GM23338 (cell line): ENCODE data around the gene ZSWIM1. TPM values are rescaled to one million over a fixed set of nuclear protein-coding genes. Genes with fewer than 3 reads are reported as not detected.

Experiments used
- ATAC-seq: fragments of 200-7000 bp; cut with Tn5 transposase; 3 replicates; pipeline ENCODE4 v1.9.1; 2020
- DNase-seq: peaks from one replicate; pipeline ENCODE4 v3.0.0-alpha.2; 2015; ENCODE audit warnings: low spot score
- H2AFZ ChIP-seq: fragments of 200-600 bp; sonication (generic); 2 replicates; pipeline ENCODE4 v1.8.0; 2016; ENCODE audit warnings: antibody characterized with exemption, mild to moderate bottlenecking, moderate library complexity
- H3F3A ChIP-seq: fragments of 200-600 bp; sonication (generic); replicated peaks from 2 replicates; pipeline ENCODE4 v1.8.0; 2017; ENCODE audit warnings: antibody characterized with exemption, mixed run types, low read depth
- H3K27ac ChIP-seq: fragments of 200-600 bp; sonication (generic); 2 replicates; pipeline ENCODE4 v1.6.1; 2016; ENCODE audit warnings: low read depth
- H3K27me3 ChIP-seq: fragments of 200-600 bp; sonication (generic); 2 replicates; pipeline ENCODE4 v1.8.0; 2016; ENCODE audit warnings: mild to moderate bottlenecking, mixed run types, moderate library complexity; ENCODE audit not compliant: insufficient read depth
- H3K36me3 ChIP-seq: fragments of 200-600 bp; sonication (generic); 2 replicates; pipeline ENCODE4 v1.8.0; 2016; ENCODE audit warnings: mild to moderate bottlenecking; ENCODE audit not compliant: insufficient read depth
- H3K4me1 ChIP-seq: fragments of 200-600 bp; sonication (generic); 2 replicates; pipeline ENCODE4 v1.8.0; 2016; ENCODE audit warnings: mild to moderate bottlenecking, moderate library complexity; ENCODE audit not compliant: insufficient read depth
- H3K4me2 ChIP-seq: fragments of 200-600 bp; sonication (generic); 2 replicates; pipeline ENCODE4 v1.7.1; 2017; ENCODE audit warnings: mixed run types
- H3K4me3 ChIP-seq: fragments of 200-600 bp; sonication (generic); 2 replicates; pipeline ENCODE4 v1.6.1; 2016; ENCODE audit warnings: mixed run types
- H3K79me2 ChIP-seq: fragments of 200-600 bp; sonication (generic); replicated peaks from 2 replicates; pipeline ENCODE4 v1.8.0; 2017; ENCODE audit warnings: mild to moderate bottlenecking; ENCODE audit not compliant: insufficient read depth
- H3K9me2 ChIP-seq: fragments of 200-600 bp; sonication (generic); 2 replicates; pipeline ENCODE4 v1.8.0; 2017; ENCODE audit not compliant: insufficient read depth
- H4K20me1 ChIP-seq: fragments of 200-600 bp; sonication (generic); replicated peaks from 2 replicates; pipeline ENCODE4 v1.8.0; 2017; ENCODE audit warnings: mild to moderate bottlenecking; ENCODE audit not compliant: insufficient read depth
- H3K27ac Mint-ChIP-seq: 2 replicates; pipeline ENCODE4 v1.8.0; 2020; ENCODE audit warnings: inconsistent platforms, mild to moderate bottlenecking, moderate library complexity, mixed read lengths
- H3K27me3 Mint-ChIP-seq: 3 replicates; pipeline ENCODE4 v1.8.0; 2022; ENCODE audit warnings: low read depth, mild to moderate bottlenecking, moderate library complexity, mixed read lengths, inconsistent platforms; ENCODE audit not compliant: insufficient read depth, poor library complexity
- H3K36me3 Mint-ChIP-seq: 3 replicates; pipeline ENCODE4 v1.8.0; 2021; ENCODE audit warnings: low read depth, mild to moderate bottlenecking, inconsistent platforms, moderate library complexity, mixed read lengths
- H3K4me1 Mint-ChIP-seq: 3 replicates; pipeline ENCODE4 v1.8.0; 2020; ENCODE audit warnings: mild to moderate bottlenecking, inconsistent platforms, mixed read lengths
- H3K4me3 Mint-ChIP-seq: 3 replicates; pipeline ENCODE4 v1.8.0; 2021; ENCODE audit warnings: moderate library complexity, mild to moderate bottlenecking, inconsistent platforms, mixed read lengths
- H3K9me3 Mint-ChIP-seq: 3 replicates; pipeline ENCODE4 v1.8.0; 2020; ENCODE audit warnings: moderate library complexity, mild to moderate bottlenecking, inconsistent platforms, mixed read lengths
- ETS1 ChIP-seq: IDR thresholded peaks from 2 replicates; pipeline ENCODE4 v1.6.1; 2016; ENCODE audit warnings: antibody characterized with exemption
- EZH2 ChIP-seq: fragments of 200-600 bp; sonication (generic); IDR thresholded peaks from one replicate; pipeline ENCODE4 v1.8.0; 2017; ENCODE audit warnings: antibody characterized with exemption, mild to moderate bottlenecking, low read depth; ENCODE audit not compliant: unreplicated experiment
- EZH2phosphoT487 ChIP-seq: fragments of 200-600 bp; sonication (generic); IDR thresholded peaks from one replicate; pipeline ENCODE4 v1.8.1; 2018; ENCODE audit warnings: antibody characterized with exemption; ENCODE audit not compliant: unreplicated experiment
- NANOG ChIP-seq: IDR thresholded peaks from 2 replicates; pipeline ENCODE4 v1.6.1; 2016; ENCODE audit warnings: antibody characterized with exemption, borderline replicate concordance
- POLR2AphosphoS5 ChIP-seq: IDR thresholded peaks from 2 replicates; pipeline ENCODE4 v1.6.1; 2016; ENCODE audit warnings: antibody characterized with exemption, low read depth
- REST ChIP-seq: IDR thresholded peaks from one replicate; pipeline ENCODE4 v1.6.1; 2018; ENCODE audit warnings: antibody characterized with exemption; ENCODE audit not compliant: unreplicated experiment
- ZNF331 ChIP-seq: fragments of 250-450 bp; sonication (Bioruptor Pico); IDR thresholded peaks from 2 replicates; pipeline ENCODE4 v1.5.0; 2020; ENCODE audit warnings: low read depth, mild to moderate bottlenecking, moderate library complexity
- ZNF462 ChIP-seq: fragments of 250-450 bp; sonication (Bioruptor Pico); IDR thresholded peaks from 2 replicates; pipeline ENCODE4 v1.5.0; 2020; ENCODE audit warnings: mild to moderate bottlenecking, moderate library complexity
- polyA plus RNA-seq: library from polyadenylated mRNA; unstranded; fragments of >200 nt; fragmentation: Nextera tagmentation; extraction: Ambion mirVana; gene quantifications from 2 replicates; pipeline ENCODE4 v1.2.1, GENCODE V29; 2016
- total RNA-seq: library from RNA; depleted of rRNA; stranded (reverse); fragments of >200 nt; shearing (Covaris generic); gene quantifications from 2 replicates; pipeline ENCODE4 v1.2.3, GENCODE V29; 2014

Gene ZSWIM1
- total and polyA plus RNA-seq, 2 experiments from 2014 or later, result 11.5 to 16.2 TPM

GRCh38 chr20:45918779-45919537 is 37.9 kb downstream of the ZSWIM1 start:
- H3K4me1 Mint-ChIP-seq, result peaks cover 10% of the 10 kb centered on the region
- Histone ChIP-seq H3K36me3 (no peaks in the 10 kb centered on the region), H4K20me1 (no peaks in the 10 kb centered on the region), H3K27ac (no peak overlapping the region), H3K9me2 (no peaks in the 10 kb centered on the region), H3K4me2 (no peak overlapping the region), H2AFZ (no peak overlapping the region), H3K27me3 (no peaks in the 10 kb centered on the region), H3F3A (no peaks in the 10 kb centered on the region), H3K4me1 (no peaks in the 10 kb centered on the region), H3K4me3 (no peak overlapping the region), H3K79me2 (no peaks in the 10 kb centered on the region)
- H3K9me3 Mint-ChIP-seq, result no peaks in the 10 kb centered on the region
- H3K4me3 Mint-ChIP-seq, result no peak overlapping the region
- H3K27ac Mint-ChIP-seq, result no peak overlapping the region
- TF ChIP-seq ETS1 (no peak), NANOG (no peak)
- peaks cover 7% of the 10 kb centered on the region for H3K27me3 Mint-ChIP-seq
- no peaks in the 10 kb centered on the region for H3K36me3 Mint-ChIP-seq
- DNase-seq, result no peak
- no peak for ATAC-seq

- H3K36me3 Mint-ChIP-seq, result no peaks in the 10 kb centered on the region
- H3K27me3 Mint-ChIP-seq, result peaks cover 7% of the 10 kb centered on the region
- H3K36me3 ChIP-seq, result no peaks in the 10 kb centered on the region
- no peak for DNase-seq
- H3K27me3 ChIP-seq, result no peaks in the 10 kb centered on the region
- H3K9me3 Mint-ChIP-seq, result no peaks in the 10 kb centered on the region
- H4K20me1 ChIP-seq, result no peaks in the 10 kb centered on the region
- no peaks in the 10 kb centered on the region for H3K79me2 ChIP-seq
- H3K4me3 ChIP-seq, result no peak overlapping the region
- 0 out of 2 replicates have a peak overlapping the region, but pooled peaks have one; percentile 56 for H2AFZ ChIP-seq
- no peaks in the 10 kb centered on the region for H3K9me2 ChIP-seq
- H3K4me1 Mint-ChIP-seq, result peaks cover 13% of the 10 kb centered on the region
- no peak overlapping the region for H3K27ac Mint-ChIP-seq
- H3K4me1 ChIP-seq, result no peaks in the 10 kb centered on the region
- ATAC-seq, result peak; percentile 33; the same call in 2 of the 3 replicates
- H3F3A ChIP-seq, result no peaks in the 10 kb centered on the region
- H3K27ac ChIP-seq, result no peak overlapping the region
- no peak overlapping the region for H3K4me3 Mint-ChIP-seq
- H3K4me2 ChIP-seq, result no peak overlapping the region
- TF ChIP-seq EZH2phosphoT487 (no peak), EZH2 (no peak), REST (no peak), ZNF331 (CRISPR knock-in tag) (no peak), POLR2AphosphoS5 (no peak), ZNF462 (no peak)
Observed at GRCh38 chr20:45919542-45920399, 38.7 kb downstream of the ZSWIM1 start.
